ENCODE measurements around the gene HSD3B2.

DNA sequence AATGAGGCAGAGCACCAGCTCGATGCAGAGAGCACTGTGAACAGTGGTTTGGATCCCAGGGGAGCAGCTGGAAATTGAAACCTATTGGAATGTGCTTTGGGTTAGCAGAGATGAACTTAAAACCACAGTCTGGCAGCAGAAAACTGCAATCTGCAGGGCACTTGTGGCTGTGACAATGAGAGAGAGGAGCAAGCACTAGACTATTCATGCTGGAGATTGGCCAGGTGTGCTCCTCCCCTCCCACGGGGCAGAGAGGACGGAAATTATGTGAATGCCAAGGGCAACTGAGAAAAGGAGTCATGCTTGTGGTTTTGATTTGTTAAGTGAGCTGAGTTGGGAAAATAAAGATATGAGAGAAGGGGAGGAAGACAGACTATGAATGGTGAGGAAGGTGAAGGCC, 38.1 kb downstream of the HSD3B2 start:
- TF ChIP-seq, protein P1, sequence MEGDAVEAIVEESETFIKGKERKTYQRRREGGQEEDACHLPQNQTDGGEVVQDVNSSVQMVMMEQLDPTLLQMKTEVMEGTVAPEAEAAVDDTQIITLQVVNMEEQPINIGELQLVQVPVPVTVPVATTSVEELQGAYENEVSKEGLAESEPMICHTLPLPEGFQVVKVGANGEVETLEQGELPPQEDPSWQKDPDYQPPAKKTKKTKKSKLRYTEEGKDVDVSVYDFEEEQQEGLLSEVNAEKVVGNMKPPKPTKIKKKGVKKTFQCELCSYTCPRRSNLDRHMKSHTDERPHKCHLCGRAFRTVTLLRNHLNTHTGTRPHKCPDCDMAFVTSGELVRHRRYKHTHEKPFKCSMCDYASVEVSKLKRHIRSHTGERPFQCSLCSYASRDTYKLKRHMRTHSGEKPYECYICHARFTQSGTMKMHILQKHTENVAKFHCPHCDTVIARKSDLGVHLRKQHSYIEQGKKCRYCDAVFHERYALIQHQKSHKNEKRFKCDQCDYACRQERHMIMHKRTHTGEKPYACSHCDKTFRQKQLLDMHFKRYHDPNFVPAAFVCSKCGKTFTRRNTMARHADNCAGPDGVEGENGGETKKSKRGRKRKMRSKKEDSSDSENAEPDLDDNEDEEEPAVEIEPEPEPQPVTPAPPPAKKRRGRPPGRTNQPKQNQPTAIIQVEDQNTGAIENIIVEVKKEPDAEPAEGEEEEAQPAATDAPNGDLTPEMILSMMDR (conservative IDR thresholded peaks at IDR 0.05 in 1 of 2, IDR thresholded peaks at IDR 0.05 in 1 of 2; ENCODE audit: extremely low read depth in 1 of 2, insufficient read depth in 1 of 2, low read depth in 1 of 2, low read length in 2 of 2): no peak
- no peak for TF ChIP-seq EZH2 (IDR thresholded peaks at IDR 0.05; ENCODE audit: borderline replicate concordance, low read length)

Measured in mammary epithelial cell (primary cell).